Smooth muscle cell (in vitro differentiated cells): ENCODE data around the gene ENG. TPM values are rescaled to one million over a fixed set of nuclear protein-coding genes. Genes with fewer than 3 reads are reported as not detected.

ENCODE experiments used
- DNase-seq: peaks from one replicate; lab custom pipeline; 2025; ENCODE audit not compliant: unreplicated experiment; lab: John Stamatoyannopoulos, UW
- H2AFZ ChIP-seq: fragments of 200-600 bp; sonication (generic); 2 replicates; pipeline ENCODE4 v1.6.0; 2016; ENCODE audit warnings: antibody characterized with exemption, low read depth, mild to moderate bottlenecking
- H3F3A ChIP-seq: fragments of 200-600 bp; sonication (generic); 2 replicates; pipeline ENCODE4 v1.6.0; 2017; ENCODE audit warnings: antibody characterized with exemption, low read depth
- H3K27ac ChIP-seq: fragments of 200-600 bp; sonication (generic); 2 replicates; pipeline ENCODE4 v1.5.1; 2016; ENCODE audit warnings: low read depth, mild to moderate bottlenecking
- H3K27me3 ChIP-seq: fragments of 200-600 bp; sonication (generic); 2 replicates; pipeline ENCODE4 v1.6.1; 2016; ENCODE audit warnings: low read depth, mild to moderate bottlenecking
- H3K36me3 ChIP-seq: fragments of 200-600 bp; sonication (generic); 2 replicates; pipeline ENCODE4 v1.5.1; 2016; ENCODE audit warnings: low read depth
- H3K4me1 ChIP-seq: fragments of 200-600 bp; sonication (generic); 2 replicates; pipeline ENCODE4 v1.5.1; 2016; ENCODE audit warnings: low read depth
- H3K4me2 ChIP-seq: fragments of 200-600 bp; sonication (generic); 2 replicates; pipeline ENCODE4 v1.6.0; 2016; ENCODE audit warnings: mild to moderate bottlenecking
- H3K4me3 ChIP-seq: fragments of 200-600 bp; sonication (generic); 2 replicates; pipeline ENCODE4 v1.5.1; 2016; ENCODE audit warnings: mild to moderate bottlenecking
- H3K79me2 ChIP-seq: fragments of 200-600 bp; sonication (generic); 2 replicates; pipeline ENCODE4 v1.6.0; 2016; ENCODE audit warnings: low read depth, mild to moderate bottlenecking
- H3K9ac ChIP-seq: fragments of 200-600 bp; sonication (generic); 2 replicates; pipeline ENCODE4 v1.6.0; 2016; ENCODE audit warnings: low read depth
- H3K9me3 ChIP-seq: fragments of 200-600 bp; sonication (generic); replicated peaks from 2 replicates; pipeline ENCODE4 v1.5.1; 2016; ENCODE audit warnings: low read depth
- H4K20me1 ChIP-seq: fragments of 200-600 bp; sonication (generic); 2 replicates; pipeline ENCODE4 v1.6.0; 2016; ENCODE audit warnings: low read depth
- CTCF ChIP-seq: fragments of 200-600 bp; sonication (generic); IDR thresholded peaks from 2 replicates; pipeline ENCODE4 v1.5.1; 2017; ENCODE audit warnings: borderline replicate concordance, mild to moderate bottlenecking, antibody characterized with exemption; ENCODE audit not compliant: insufficient read depth, poor library complexity, severe bottlenecking
- WGBS: methylation state at CpG from one replicate; pipeline ENCODE4 v1.1.7; 2016; ENCODE audit warnings: low lambda C conversion rate; 5-methylcytosine and 5-hydroxymethylcytosine counted together
- polyA plus RNA-seq: library from polyadenylated mRNA; unstranded; fragments of >200 nt; fragmentation: Nextera tagmentation; extraction: Ambion mirVana; gene quantifications from 2 replicates; pipeline ENCODE4 v1.2.1, GENCODE V29; 2016
- total RNA-seq: library from RNA; depleted of rRNA; stranded (reverse); fragments of >200 nt; gene quantifications from 2 replicates; pipeline ENCODE4 v1.2.3, GENCODE V29; 2014

ENG gene
- total and polyA plus RNA-seq, 2 experiments from 2014 or later = 12.6 to 54.1 TPM

GRCh38 chr9:127869310-127870152 lies 15.1 kb upstream of the ENG start:
- H3K79me2 ChIP-seq = no peaks in the 10 kb centered on the region
- no peaks in the 10 kb centered on the region for H4K20me1 ChIP-seq
- H3K4me3 ChIP-seq = no peak overlapping the region
- no peaks in the 10 kb centered on the region for H3F3A ChIP-seq
- H3K27me3 ChIP-seq = no peaks in the 10 kb centered on the region
- 69% methylated on average over 18 of the region's 18 CpGs for WGBS
- no peak overlapping the region for H2AFZ ChIP-seq
- no peaks in the 10 kb centered on the region for H3K4me1 ChIP-seq
- TF ChIP-seq CTCF = peak; percentile 76
- no peaks in the 10 kb centered on the region for H3K36me3 ChIP-seq
- no peak overlapping the region for H3K27ac ChIP-seq
- H3K9me3 ChIP-seq = no peaks in the 10 kb centered on the region
- H3K9ac ChIP-seq = no peak overlapping the region
- peak; percentile 63 for DNase-seq
- H3K4me2 ChIP-seq = no peak overlapping the region

- H3K4me1 ChIP-seq = no peaks in the 10 kb centered on the region
- TF ChIP-seq CTCF = no peak
- WGBS = 95% methylated on average over 18 of the region's 18 CpGs
- H3K79me2 ChIP-seq = no peaks in the 10 kb centered on the region
- no peaks in the 10 kb centered on the region for H3K9me3 ChIP-seq
- no peak overlapping the region for H3K9ac ChIP-seq
- no peaks in the 10 kb centered on the region for H3K27me3 ChIP-seq
- DNase-seq = no peak
- no peak overlapping the region for H2AFZ ChIP-seq
- no peak overlapping the region for H3K4me3 ChIP-seq
- no peaks in the 10 kb centered on the region for H3F3A ChIP-seq
- H4K20me1 ChIP-seq = no peaks in the 10 kb centered on the region
- H3K27ac ChIP-seq = no peak overlapping the region
- no peak overlapping the region for H3K4me2 ChIP-seq
- H3K36me3 ChIP-seq = no peaks in the 10 kb centered on the region
Observed at GRCh38 chr9:127868278-127868902, 13.9 kb upstream of the ENG start.

- H3K4me1 ChIP-seq = no peaks in the 10 kb centered on the region
- 90% methylated on average over 29 of the region's 30 CpGs for WGBS
- H3K9ac ChIP-seq = no peak overlapping the region
- no peak for TF ChIP-seq CTCF
- H3F3A ChIP-seq = no peaks in the 10 kb centered on the region
- H3K9me3 ChIP-seq = no peaks in the 10 kb centered on the region
- DNase-seq = no peak
- H4K20me1 ChIP-seq = no peaks in the 10 kb centered on the region
- no peak overlapping the region for H2AFZ ChIP-seq
- no peak overlapping the region for H3K4me3 ChIP-seq
- no peaks in the 10 kb centered on the region for H3K79me2 ChIP-seq
- no peaks in the 10 kb centered on the region for H3K27me3 ChIP-seq
- no peak overlapping the region for H3K4me2 ChIP-seq
- H3K27ac ChIP-seq = no peak overlapping the region
- no peaks in the 10 kb centered on the region for H3K36me3 ChIP-seq
Observed at GRCh38 chr9:127867356-127868277, 13.2 kb upstream of the ENG start.
